Endometrium (tissue), 2 donors: Measurements from ENCODE around the gene TMEM191B.
"Not testable (repeated sequence)": the region's sequence is repeated elsewhere in the genome, so short reads cannot be mapped to it uniquely, and the experiment has no call there.

Source experiments
- FAIRE-seq: peaks from 2 replicates; lab custom pipeline; 2012; peaks lifted over from hg19 to GRCh38; lab: Jason Lieb, UNC
- donor health status: control.
- donor health status: control.

The TMEM191B gene

DNA sequence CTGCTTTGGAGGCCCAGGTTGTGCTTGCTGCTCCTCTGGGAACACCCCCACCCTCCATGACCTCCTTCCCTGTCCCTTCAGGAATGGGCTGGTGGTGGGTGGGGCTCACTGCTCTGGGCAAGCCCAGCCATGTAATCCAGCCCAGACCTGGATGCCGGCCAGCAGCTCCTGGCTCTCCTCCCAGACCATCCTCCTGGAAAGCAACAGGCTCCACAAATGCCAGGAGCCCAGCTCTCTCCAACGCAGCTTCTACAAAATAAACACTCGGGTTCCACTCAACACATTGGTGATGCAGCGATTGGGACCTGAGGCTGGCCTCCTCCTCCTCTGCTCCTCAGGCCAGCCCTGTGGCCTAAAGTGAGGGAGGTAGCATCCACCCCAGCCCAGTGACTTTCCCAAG lies 30.9 kb downstream of the TMEM191B start:
- FAIRE-seq, result not testable (repeated sequence)

DNA sequence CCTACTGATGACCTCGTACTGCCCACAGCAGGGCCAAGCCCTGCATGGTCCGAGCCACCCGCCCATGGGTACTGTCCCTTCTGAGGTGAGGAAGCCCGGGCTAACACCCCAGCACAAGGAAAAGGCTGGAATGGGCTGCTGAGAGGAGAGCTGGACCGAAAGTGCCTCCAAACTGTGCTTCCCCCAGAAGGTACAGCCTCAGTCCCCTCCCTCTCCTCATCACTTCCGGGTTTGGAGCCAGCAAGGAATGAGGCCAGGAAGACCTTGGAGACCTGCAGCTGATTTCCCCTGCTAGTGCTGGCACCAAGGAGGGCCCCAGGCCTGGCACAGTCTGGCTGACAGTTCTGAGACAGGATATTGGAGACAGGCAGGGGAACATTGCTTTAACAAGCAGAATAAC lies 31.3 kb downstream of the TMEM191B start:
- FAIRE-seq, result not testable (repeated sequence)

DNA sequence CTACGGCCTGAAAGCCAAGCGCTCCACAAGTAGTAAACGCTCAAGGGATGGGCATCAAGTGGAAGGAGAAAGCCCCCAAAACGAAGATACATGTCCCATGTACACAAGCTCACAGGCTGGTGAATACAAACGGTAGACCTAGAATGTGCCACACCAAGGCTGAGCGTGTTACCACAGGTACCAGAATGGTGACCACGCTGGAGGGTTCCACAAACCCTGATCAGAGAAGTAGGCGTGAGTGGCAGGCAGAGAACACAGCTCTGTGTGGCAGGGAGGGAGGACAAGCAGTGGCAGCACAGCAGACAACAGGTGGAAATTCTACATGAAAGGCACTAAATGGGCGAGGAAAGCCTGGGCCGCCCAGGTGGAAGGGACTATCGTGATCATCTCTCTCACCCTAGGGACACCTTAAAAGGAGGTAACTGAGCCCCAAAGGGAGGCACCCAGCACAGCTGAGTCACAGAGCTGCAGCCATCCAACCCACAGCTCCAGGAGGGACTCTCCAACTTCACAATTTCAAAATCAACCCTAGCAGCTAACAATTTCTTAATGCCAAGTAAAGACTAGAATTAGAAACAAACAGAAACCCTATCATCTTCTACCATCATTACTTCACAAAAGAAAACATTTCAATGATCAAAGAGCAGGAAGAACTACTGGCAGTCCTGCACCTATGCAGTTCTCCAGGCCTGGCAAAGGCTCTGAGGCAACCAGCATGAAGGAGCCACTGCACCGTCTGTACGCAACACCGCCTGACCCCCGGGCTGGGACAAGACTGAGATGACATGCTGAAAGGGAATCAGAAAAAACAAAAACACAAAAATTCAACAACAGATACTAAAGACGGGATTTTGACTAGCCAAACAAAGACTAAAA lies 32.7 kb downstream of the TMEM191B start:
- not testable (repeated sequence) for FAIRE-seq

DNA sequence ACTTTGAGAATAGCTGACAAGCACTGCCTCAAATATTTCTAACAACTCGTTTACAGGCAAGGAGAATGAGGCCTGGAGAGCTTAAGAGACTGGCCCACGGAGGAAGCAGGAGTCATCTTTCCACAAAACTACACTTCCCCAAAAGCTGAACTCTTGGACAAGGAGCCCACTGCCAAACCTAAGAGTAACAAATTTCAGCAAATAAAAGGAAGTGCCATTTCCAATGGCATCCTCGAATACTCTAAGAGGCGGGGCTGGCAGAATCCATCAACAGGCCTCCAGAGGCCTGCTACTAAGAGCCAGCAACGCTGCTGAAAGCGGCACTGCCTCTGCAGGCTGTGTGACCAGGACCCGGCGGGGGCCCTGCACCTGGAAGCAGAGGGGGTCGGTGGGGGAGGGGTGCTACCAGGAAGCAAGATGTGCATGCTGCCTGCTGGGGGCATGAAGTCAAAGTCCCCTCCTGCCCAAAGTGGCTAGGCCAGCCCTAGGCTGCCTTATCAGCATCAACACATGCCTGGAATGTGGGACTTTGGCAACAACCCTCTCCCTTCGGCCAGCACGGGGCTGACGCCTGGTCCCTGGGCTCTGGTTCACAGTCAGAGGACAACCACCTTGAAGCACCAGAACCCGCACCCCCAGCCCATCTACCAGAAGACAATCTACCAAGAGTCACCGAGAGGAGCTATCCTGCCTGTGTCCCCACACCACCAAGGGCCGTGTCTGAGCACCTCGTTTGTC lies 43.1 kb downstream of the TMEM191B start:
- not testable (repeated sequence) for FAIRE-seq

DNA sequence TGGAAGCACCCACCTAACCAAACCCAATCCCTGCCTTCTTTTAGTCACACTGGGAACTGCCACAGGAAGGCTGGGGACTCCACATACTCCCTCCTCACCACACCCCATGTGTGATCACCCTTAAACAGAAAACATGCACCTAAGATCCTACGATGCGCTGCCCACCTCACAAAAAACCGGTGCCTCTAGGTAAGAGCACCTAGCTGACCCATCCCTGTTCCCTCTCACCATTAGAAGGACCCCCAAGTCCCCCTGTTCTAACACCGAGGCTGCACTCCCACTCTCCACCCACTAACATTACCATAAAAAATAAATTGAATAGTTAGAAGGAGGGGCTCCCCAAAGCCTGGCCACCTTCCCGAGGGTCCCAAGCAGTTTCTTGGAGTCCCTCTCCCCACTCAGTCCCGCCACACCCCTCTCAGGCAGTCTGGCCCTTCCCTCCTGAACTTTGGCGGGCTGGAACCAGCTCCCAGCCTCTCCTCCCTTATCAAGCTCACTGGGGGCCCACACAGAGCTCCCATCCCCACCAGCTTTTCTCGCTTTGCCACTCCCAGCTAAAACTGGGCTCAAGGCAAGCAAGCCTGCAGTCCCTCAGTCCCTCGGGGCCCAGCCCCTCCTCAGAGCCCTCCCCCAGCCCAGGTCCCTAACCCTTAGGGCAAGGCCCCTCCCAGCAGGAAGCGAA lies 46.0 kb downstream of the TMEM191B start:
- not testable (repeated sequence) for FAIRE-seq

DNA sequence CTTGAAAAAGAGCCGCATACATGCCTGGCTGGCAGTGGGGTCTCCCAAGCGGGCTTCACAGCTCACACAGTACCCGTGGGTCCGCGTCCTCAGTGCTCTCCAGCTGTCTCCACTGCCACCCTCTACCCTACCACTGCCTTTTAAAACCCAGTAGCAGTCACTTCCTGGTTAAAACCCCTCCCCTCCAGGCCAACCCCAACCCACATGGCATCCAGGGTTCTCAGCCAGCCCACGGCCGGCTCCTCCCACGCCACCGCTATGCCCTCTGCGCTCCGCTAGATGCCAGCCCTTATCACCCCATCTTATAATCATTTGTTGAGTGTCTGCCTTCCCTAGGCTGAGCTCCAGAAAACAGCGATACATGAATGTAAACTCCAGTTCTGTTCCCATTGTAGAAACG lies 47.0 kb downstream of the TMEM191B start:
- not testable (repeated sequence) for FAIRE-seq

DNA sequence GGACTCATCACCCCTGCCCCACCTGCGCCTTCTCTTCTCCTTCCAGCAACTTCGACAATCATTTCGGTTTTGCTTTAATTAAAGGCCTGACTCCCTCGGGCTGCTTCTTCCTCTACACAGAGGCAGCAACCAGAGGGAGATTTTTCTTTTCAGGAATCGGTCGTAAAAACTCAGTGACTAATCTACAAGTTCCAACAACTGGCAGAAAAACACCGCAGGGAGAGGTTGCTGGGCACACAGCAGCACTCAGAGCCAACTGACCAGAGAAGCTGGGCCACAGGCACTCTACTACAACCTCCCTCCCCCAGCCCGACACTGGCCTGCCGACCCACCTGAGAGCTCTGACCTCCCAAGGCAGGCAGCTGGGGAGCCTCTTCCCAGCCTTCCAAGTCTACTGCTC lies 48.1 kb downstream of the TMEM191B start:
- FAIRE-seq, result not testable (repeated sequence)

DNA sequence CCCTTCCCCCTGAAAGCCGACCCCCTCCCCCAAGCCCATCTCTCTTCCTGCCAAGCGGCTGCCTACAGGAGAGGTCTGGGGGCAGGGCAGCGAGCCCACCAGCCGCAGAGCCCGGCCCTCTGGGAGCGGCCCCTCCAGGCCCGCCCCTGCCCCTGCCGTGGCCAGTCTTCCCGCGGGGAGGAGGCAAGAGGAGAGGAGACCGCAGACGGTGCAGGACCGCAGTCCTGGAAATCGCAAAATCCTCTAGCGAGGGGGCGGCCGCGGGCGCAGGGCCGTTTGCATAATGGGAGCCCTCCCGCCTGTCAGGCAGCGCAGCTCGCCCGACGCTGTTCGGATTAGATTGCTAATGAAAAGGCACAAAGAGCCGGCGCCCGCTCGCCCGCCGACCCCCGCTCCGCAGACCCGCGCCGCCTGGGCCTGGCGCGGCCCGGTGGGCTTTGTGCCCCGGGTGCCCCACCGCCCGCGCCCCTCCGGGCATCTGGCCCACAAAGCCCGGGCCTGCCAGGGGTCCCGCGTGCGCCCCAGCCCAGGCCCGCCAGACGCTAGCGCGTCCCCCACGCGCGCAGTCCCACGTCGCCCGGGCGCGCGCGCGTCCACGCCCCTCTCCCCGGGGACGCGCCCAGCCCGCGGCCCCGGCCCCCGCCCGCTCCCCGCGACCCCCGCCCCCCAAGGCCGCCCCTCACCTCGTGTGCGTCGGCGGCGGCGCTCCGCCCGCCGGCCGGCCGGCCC lies 49.7 kb downstream of the TMEM191B start:
- FAIRE-seq, result not testable (repeated sequence)

DNA sequence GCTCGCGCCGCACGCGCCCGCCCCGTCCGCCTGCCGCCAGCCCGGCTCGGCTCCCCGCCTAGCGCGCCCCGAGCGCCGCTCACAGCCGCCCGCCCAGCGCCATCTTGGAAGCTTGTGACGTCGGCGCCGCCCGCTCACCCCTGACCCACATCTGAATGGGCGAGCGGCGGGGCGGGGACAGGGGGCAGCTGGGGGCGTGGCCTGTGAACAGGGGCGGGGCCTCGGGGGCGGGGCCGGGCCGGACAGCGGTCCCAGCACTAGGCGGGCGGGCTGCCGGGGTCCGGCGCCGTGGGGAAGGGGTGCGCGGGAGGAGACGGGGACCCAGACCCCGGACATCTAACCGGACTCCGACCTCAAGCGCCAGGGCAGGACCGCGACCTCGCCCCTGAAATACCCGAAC lies 50.2 kb downstream of the TMEM191B start:
- not testable (repeated sequence) for FAIRE-seq
